Ishikawa (cell line): ENCODE measurements around the gene COL4A2.

Experiments
- TAF1 ChIP-seq: IDR thresholded peaks from 2 replicates; pipeline ENCODE4 v1.6.1; 2012; ENCODE audit warnings: low read depth, mild to moderate bottlenecking
- TF ChIP-seq, protein P1 (sequence below): IDR thresholded peaks from 2 replicates; pipeline ENCODE4 v1.6.1; 2012
- TF ChIP-seq, protein P2 (sequence below): IDR thresholded peaks from 2 replicates; pipeline ENCODE4 v1.6.1; 2012; ENCODE audit warnings: low read depth, mild to moderate bottlenecking

GRCh38 chr13:110436276-110436675, 129.2 kb downstream of the COL4A2 start:
- TF ChIP-seq, protein P1, sequence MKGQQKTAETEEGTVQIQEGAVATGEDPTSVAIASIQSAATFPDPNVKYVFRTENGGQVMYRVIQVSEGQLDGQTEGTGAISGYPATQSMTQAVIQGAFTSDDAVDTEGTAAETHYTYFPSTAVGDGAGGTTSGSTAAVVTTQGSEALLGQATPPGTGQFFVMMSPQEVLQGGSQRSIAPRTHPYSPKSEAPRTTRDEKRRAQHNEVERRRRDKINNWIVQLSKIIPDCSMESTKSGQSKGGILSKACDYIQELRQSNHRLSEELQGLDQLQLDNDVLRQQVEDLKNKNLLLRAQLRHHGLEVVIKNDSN: no peak
- TF ChIP-seq TAF1: no peak
- TF ChIP-seq, protein P2, sequence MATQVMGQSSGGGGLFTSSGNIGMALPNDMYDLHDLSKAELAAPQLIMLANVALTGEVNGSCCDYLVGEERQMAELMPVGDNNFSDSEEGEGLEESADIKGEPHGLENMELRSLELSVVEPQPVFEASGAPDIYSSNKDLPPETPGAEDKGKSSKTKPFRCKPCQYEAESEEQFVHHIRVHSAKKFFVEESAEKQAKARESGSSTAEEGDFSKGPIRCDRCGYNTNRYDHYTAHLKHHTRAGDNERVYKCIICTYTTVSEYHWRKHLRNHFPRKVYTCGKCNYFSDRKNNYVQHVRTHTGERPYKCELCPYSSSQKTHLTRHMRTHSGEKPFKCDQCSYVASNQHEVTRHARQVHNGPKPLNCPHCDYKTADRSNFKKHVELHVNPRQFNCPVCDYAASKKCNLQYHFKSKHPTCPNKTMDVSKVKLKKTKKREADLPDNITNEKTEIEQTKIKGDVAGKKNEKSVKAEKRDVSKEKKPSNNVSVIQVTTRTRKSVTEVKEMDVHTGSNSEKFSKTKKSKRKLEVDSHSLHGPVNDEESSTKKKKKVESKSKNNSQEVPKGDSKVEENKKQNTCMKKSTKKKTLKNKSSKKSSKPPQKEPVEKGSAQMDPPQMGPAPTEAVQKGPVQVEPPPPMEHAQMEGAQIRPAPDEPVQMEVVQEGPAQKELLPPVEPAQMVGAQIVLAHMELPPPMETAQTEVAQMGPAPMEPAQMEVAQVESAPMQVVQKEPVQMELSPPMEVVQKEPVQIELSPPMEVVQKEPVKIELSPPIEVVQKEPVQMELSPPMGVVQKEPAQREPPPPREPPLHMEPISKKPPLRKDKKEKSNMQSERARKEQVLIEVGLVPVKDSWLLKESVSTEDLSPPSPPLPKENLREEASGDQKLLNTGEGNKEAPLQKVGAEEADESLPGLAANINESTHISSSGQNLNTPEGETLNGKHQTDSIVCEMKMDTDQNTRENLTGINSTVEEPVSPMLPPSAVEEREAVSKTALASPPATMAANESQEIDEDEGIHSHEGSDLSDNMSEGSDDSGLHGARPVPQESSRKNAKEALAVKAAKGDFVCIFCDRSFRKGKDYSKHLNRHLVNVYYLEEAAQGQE: no peak
